GM19035 (cell line): ENCODE results near the gene ZNF548.
"Not testable (repeated sequence)": the region's sequence is repeated elsewhere in the genome, so short reads cannot be mapped to it uniquely, and the experiment has no call there.

Source experiments
- ATAC-seq: cut with Tn5 transposase; IDR thresholded peaks from one replicate; pipeline ENCODE4 v1.9.1; 2021; ENCODE audit not compliant: unreplicated experiment

ZNF548 gene

GRCh38 chr19:57389730-57390598 lies at the start of gene ZNF548:
ZNF548 (plus strand) TSS chr19:57389854; CDS start chr19:57390100, 246 bp downstream.
- ATAC-seq: peak; percentile 98

GRCh38 chr19:57342582-57342981 lies 47.1 kb upstream of the ZNF548 start:
- ATAC-seq: no peak

GRCh38 chr19:57348136-57348535 lies 41.5 kb upstream of the ZNF548 start:
- ATAC-seq: no peak

- ATAC-seq: peak; percentile 98
Observed at GRCh38 chr19:57350877-57351805, 38.5 kb upstream of the ZNF548 start, which contains the start of gene ZNF304. ZNF304 (plus strand) TSS chr19:57351271; CDS start chr19:57351665, 394 bp downstream.

GRCh38 chr19:57351867-57352266 lies 37.8 kb upstream of the ZNF548 start:
- ATAC-seq: no peak

GRCh38 chr19:57355916-57356315 lies 33.7 kb upstream of the ZNF548 start:
- no peak for ATAC-seq

GRCh38 chr19:57357406-57357805 lies 32.2 kb upstream of the ZNF548 start:
- no peak for ATAC-seq

GRCh38 chr19:57359300-57359699 lies 30.4 kb upstream of the ZNF548 start:
- ATAC-seq: no peak

GRCh38 chr19:57362419-57362818 lies 27.2 kb upstream of the ZNF548 start:
- no peak for ATAC-seq

- peak; percentile 96 for ATAC-seq
Observed at GRCh38 chr19:57362997-57363687, 26.5 kb upstream of the ZNF548 start, which contains the start of the genes TRAPPC2B and ZNF547. TRAPPC2B (plus strand) TSS chr19:57363551; CDS start chr19:57364834, 1,283 bp downstream. ZNF547 (plus strand) TSS chr19:57363551; CDS start chr19:57368556, 5,005 bp downstream.

GRCh38 chr19:57363688-57364181 lies 25.9 kb upstream of the ZNF548 start:
- no peak for ATAC-seq

GRCh38 chr19:57366776-57367175 lies 22.9 kb upstream of the ZNF548 start:
- no peak for ATAC-seq

- no peak for ATAC-seq
Observed at GRCh38 chr19:57374179-57374578, 15.5 kb upstream of the ZNF548 start.

- not testable (repeated sequence) for ATAC-seq
Observed at GRCh38 chr19:57374647-57375046, 15.0 kb upstream of the ZNF548 start.

GRCh38 chr19:57376151-57376550 lies 13.5 kb upstream of the ZNF548 start:
- no peak for ATAC-seq

GRCh38 chr19:57377498-57378146 lies 12.0 kb upstream of the ZNF548 start:
- no peak for ATAC-seq

GRCh38 chr19:57380923-57381322 lies 8.7 kb upstream of the ZNF548 start:
- no peak for ATAC-seq

- no peak for ATAC-seq
Observed at GRCh38 chr19:57382806-57383488, 6.7 kb upstream of the ZNF548 start.

GRCh38 chr19:57389194-57389729 lies 392 bp upstream of the ZNF548 start:
- peak; percentile 2 for ATAC-seq
